Subcutaneous adipose tissue (tissue), 4 donors: ENCODE data around the gene SRSF5. TPM values are rescaled to one million over a fixed set of nuclear protein-coding genes. Genes with fewer than 3 reads are reported as not detected.

Experiments used
- total RNA-seq, 4 donors: library from RNA; depleted of rRNA; stranded (reverse); fragments of >200 nt; gene quantifications; one replicate each; pipeline ENCODE4 v1.1.0, GENCODE V29; 2016
- TF ChIP-seq, protein P1 (sequence below): fragments of 450-650 bp; IDR thresholded peaks from one replicate; pipeline ENCODE4 v1.5.1; 2016; ENCODE audit warnings: low read depth, mild to moderate bottlenecking, control low read depth, antibody characterized with exemption, moderate library complexity

Gene SRSF5
- total RNA-seq, 4 donors from 2014 or later: 237 to 435 (median 371) TPM

DNA sequence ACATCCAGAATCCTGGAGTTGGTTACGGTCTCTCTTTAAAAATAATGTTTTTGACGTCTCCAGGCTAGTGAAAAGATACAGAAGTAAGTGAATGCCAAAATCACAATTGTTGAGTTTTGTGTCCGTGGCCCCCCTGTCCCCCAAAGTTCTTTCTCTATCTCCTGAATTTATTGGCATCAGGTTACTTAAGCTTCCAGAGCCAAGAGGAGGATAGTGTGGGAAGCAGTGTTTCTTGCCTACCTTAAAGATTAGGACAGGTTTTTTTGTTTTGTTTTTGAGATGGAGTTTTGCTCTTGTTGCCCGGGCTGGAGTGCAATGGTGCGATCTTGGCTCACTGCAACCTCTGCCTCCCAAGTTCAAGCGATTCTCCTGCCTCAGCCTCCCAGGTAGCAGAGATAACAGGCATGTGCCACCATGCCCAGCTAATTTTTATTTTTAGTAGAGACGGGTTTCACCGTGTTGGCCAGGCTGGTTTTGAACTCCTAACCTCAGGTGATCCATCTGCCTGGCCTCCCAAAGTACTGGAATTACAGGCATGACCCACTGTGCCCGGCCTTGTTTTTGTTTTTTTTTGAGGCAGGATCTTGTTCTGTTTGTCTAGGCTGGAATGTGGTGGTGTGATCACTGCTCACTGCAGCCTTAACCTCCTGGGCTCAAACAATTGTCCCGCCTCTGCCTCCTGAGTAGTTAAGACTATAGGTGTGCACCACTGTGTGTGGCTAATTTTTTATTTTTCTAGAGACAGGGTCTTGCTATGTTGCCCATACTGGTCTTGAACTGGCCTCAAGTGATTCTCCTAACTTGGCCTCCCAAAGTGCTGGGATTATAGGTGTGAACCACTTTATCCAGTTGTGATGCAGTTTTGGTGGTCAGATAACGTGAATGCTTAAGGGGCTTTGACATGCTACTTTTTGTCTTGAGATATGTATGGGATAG lies 5.4 kb downstream of the SRSF5 start:
- TF ChIP-seq, protein P1, sequence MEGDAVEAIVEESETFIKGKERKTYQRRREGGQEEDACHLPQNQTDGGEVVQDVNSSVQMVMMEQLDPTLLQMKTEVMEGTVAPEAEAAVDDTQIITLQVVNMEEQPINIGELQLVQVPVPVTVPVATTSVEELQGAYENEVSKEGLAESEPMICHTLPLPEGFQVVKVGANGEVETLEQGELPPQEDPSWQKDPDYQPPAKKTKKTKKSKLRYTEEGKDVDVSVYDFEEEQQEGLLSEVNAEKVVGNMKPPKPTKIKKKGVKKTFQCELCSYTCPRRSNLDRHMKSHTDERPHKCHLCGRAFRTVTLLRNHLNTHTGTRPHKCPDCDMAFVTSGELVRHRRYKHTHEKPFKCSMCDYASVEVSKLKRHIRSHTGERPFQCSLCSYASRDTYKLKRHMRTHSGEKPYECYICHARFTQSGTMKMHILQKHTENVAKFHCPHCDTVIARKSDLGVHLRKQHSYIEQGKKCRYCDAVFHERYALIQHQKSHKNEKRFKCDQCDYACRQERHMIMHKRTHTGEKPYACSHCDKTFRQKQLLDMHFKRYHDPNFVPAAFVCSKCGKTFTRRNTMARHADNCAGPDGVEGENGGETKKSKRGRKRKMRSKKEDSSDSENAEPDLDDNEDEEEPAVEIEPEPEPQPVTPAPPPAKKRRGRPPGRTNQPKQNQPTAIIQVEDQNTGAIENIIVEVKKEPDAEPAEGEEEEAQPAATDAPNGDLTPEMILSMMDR: no peak

DNA sequence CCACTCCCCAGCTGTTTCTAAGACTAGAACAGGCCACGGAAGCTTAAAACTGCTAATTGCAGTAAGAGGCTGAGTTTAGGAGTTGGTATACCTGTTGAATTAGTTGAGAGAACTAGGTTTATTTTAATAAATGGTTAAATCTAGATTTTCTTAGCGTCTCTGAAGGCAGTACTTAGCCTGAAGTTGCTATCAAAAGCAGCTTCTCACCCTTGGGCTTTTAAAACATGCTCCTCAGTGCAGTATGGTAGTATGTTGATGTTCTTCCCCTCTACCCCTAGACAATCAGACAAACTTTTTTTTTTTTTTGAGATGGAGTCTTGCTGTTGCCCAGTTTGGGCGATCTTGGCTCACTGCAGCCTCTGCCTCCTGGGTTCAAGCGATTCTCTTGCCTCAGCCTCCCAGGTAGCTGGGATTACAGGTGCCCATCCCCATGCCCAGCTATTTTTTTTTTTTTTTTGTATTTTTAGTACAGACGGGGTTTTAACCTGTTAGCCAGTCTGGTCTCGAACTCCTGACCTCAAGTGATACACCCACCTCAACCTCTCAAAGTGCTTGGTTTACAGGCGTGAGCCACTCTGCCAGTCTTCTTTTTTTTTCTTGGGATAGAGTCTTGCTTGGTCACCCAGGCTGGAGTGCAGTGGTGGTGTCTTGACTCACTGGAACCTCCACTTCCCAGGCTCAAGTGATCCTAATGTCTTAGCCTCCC lies 6.8 kb downstream of the SRSF5 start:
- TF ChIP-seq, protein P1: no peak

DNA sequence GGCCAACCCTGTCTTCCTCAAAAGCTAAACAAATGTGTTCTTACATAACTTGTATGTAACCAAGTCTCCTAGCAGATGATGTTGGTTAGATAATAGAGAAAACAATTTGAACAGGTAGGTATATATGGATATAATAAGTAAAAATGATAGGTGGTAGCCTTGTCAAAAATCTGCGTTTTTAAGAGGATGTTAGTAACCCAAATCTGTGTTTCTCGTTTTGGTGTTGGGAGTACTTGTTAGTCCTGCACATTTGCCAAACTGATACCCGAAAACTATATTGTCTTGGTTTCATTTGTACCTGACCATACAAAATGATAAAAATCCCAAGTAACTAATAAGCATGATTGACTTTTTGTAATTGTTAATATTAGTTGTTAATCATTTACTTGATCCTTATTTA lies 8.1 kb downstream of the SRSF5 start:
- TF ChIP-seq, protein P1: no peak

DNA sequence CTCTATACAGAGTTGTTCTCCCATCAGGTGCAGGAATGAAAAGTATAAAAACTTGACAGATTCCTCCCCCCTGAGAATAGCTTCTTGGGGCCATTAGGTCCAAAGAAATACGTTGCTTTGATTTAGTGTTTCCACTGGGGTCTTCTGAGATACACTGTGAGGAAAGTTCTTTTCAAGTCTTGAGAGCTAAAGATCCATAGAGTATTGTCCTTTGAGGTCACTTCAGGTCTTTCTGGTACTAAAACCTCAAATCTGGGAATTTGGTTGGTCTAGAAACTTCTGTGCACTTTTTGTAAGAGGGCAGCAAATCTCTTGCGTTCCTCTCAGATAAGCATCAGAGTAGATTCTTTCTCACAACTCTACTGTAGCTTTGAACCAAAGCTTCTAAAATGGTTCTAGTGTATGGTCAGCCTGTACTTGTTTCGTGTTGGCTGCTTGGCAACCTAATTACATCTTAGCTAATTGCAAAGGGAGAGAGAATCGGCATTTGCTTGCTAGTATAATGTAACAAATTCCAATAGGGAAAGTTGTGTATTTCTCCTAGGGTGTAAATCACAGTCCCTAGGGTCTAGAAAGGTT lies 10.0 kb downstream of the SRSF5 start:
- TF ChIP-seq, protein P1: no peak

DNA sequence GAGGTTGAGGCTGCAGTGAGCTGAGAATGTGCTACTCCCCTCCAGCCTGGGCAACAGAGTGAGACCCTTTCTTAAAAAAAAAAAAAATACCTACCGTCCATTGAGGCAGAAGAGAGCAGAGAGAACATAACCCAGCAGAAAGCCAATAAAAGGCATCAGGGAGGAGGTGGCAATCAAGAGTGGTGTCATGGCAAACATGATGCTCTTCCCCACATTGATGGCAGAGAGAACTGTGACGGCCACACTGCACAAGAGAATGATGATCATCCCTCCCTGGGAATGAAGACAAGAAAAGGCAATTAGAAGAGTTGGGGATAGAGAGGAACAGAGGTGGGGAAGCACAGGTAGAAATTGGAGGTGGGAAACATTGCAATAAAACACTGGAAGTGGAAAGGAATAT lies 12.1 kb downstream of the SRSF5 start:
- TF ChIP-seq, protein P1: no peak

DNA sequence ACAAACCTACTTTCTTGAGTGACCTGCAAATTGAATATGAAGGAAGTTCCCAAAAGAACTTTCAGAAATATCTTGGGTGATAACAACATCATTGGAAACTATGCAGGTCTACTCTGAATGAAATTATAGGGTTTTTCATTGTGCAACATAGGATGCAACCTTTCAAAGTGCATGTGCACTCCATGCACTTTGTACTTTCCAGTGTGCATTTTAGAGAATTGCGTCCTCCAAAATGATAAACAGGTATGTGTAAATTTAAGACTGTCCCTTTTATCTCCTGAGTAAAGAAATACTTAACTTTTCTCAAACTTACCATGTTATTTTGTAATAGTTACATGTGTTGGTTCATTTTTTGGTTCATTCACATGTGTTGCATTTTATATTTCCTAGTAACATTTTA lies 13.2 kb downstream of the SRSF5 start:
- TF ChIP-seq, protein P1: no peak

DNA sequence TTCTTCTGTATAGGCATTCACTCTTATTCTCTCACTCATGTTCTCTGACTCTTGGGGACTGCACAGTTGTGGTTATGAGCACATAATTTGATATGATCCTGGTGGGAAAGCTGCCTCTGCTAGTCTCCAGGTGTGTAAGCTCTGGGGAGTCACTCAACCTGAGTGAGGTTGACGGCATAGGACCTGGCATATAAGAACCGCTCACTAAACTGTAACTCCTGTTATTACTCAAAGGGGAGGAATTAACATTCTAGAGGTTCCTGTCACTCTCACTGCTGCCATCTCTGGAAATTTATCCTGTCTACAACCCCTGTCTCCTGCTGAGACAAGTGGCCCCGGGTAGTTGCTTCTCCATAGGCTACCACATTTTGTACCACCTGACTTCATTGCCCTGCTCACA lies 14.0 kb downstream of the SRSF5 start:
- TF ChIP-seq, protein P1: no peak
